ENCODE results near the gene APPL2. TPM values are rescaled to one million over a fixed set of nuclear protein-coding genes. Genes with fewer than 3 reads are reported as not detected.

The APPL2 gene
- total RNA-seq, 1 donor: 67.0 TPM

DNA sequence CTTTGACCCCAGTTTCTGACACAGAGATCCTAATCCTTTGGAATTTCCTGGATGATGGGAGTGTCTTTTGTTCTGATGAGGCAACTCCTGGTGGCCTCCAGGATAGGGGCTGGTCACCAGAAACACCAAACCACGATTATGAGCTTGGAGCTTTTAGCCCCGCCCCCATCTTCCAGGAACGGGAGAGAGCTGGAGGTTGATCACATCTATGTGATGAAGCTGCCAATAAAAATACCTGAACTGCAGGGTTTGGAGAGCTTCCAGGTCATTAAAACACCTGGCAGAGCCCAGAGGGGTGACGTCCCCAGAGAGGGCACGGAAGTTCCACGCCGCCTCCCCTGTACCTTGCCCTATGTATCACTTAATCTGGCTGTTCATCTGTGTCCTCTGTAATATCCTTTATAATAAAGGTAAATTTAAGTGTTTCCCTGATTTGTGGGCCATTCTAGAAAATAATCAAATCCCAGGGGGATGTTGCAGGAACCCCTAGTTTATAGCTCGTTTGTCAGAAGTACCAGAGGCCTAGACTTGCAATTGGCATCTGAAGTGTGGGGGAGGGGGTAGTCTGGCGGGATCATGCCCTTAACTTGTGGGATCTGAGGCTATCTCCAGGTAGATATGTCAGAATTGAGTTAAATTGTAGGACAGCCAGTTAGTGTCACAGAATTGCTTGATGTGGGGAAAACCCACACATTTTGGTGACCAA is 21.2 kb downstream of the APPL2 start:
- Histone ChIP-seq H3K9me3 (ENCODE audit: low read depth, low read length) (no peaks in the 10 kb centered on the region), H3K36me3 (ENCODE audit: insufficient read depth, low read length) (peaks cover 64% of the 10 kb centered on the region), H3K27ac (ENCODE audit: low read depth, low read length) (peak overlapping the region; percentile 100), H3K4me3 (ENCODE audit: insufficient read depth, low read length) (no peak overlapping the region), H3K4me2 (ENCODE audit: insufficient read depth, low read length) (peak overlapping the region; percentile 65), H4K20me1 (ENCODE audit: insufficient read depth, low read length) (peaks cover 6% of the 10 kb centered on the region), H3K27me3 (ENCODE audit: insufficient read depth, low read length) (no peaks in the 10 kb centered on the region), H3K79me2 (ENCODE audit: insufficient read depth, low read length) (peaks cover 30% of the 10 kb centered on the region), H3K4me1 (ENCODE audit: insufficient read depth, low read length) (peaks cover 34% of the 10 kb centered on the region), H2AFZ (ENCODE audit: low read length) (no peak overlapping the region)
- DNase-seq (ENCODE audit: insufficient read length, low spot score, missing footprints): no peak
- TF ChIP-seq, protein P1, sequence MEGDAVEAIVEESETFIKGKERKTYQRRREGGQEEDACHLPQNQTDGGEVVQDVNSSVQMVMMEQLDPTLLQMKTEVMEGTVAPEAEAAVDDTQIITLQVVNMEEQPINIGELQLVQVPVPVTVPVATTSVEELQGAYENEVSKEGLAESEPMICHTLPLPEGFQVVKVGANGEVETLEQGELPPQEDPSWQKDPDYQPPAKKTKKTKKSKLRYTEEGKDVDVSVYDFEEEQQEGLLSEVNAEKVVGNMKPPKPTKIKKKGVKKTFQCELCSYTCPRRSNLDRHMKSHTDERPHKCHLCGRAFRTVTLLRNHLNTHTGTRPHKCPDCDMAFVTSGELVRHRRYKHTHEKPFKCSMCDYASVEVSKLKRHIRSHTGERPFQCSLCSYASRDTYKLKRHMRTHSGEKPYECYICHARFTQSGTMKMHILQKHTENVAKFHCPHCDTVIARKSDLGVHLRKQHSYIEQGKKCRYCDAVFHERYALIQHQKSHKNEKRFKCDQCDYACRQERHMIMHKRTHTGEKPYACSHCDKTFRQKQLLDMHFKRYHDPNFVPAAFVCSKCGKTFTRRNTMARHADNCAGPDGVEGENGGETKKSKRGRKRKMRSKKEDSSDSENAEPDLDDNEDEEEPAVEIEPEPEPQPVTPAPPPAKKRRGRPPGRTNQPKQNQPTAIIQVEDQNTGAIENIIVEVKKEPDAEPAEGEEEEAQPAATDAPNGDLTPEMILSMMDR (IDR thresholded peaks at IDR 0.05; ENCODE audit: extremely low read depth, low read depth, low read length): no peak

DNA sequence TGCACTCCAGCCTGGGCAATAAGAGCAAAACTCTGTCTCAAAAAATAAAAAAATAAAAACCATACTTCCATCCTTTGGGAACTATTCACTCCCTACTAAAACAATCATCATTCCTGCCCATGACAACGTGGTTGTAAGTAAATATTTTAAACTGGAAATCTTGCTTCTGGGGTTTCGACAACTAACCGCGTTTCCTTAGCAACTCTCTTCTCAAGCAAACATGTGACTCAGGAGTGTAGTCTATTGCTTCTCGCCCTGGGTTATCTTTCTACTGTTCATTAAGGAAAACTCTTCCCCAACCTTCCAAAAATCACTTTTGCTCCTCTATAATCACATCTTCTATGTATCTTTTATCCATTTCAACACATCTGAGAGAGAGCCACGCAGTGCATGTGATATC is 21.8 kb downstream of the APPL2 start:
- peaks cover 34% of the 10 kb centered on the region for H3K4me1 ChIP-seq (ENCODE audit: insufficient read depth, low read length)
- peak overlapping the region; percentile 65 for H3K4me2 ChIP-seq (ENCODE audit: insufficient read depth, low read length)
- H3K4me3 ChIP-seq (ENCODE audit: insufficient read depth, low read length): no peak overlapping the region
- H3K9me3 ChIP-seq (ENCODE audit: low read depth, low read length): no peaks in the 10 kb centered on the region
- peak overlapping the region; percentile 100 for H3K27ac ChIP-seq (ENCODE audit: low read depth, low read length)
- peaks cover 62% of the 10 kb centered on the region for H3K36me3 ChIP-seq (ENCODE audit: insufficient read depth, low read length)
- H2AFZ ChIP-seq (ENCODE audit: low read length): no peak overlapping the region
- peaks cover 1% of the 10 kb centered on the region for H4K20me1 ChIP-seq (ENCODE audit: insufficient read depth, low read length)
- TF ChIP-seq, protein P1 (IDR thresholded peaks at IDR 0.05; ENCODE audit: extremely low read depth, low read depth, low read length): no peak
- DNase-seq (ENCODE audit: insufficient read length, low spot score, missing footprints): peak; percentile 84
- no peaks in the 10 kb centered on the region for H3K27me3 ChIP-seq (ENCODE audit: insufficient read depth, low read length)
- H3K79me2 ChIP-seq (ENCODE audit: insufficient read depth, low read length): peaks cover 24% of the 10 kb centered on the region

DNA sequence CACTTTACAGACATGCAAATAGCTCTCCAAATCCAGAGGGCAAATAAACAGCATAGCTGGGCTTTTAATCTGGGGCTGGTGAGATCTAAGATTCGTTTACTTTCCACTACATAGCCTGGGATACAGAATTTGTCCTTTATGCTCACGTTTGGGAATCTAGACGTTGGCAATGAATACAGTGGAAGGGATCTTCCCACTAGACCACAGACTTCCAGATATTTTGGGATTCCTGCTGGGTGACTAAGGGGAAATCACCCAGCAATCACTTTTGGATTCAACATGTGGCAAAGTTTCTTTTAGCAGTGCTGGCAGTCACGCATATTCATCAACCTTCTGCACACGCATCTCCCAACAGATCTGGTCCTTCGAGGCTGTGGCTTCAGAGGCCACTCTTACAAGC is 23.5 kb downstream of the APPL2 start:
- peaks cover 62% of the 10 kb centered on the region for H3K36me3 ChIP-seq (ENCODE audit: insufficient read depth, low read length)
- peak overlapping the region; percentile 2 for H3K4me2 ChIP-seq (ENCODE audit: insufficient read depth, low read length)
- no peak overlapping the region for H2AFZ ChIP-seq (ENCODE audit: low read length)
- no peaks in the 10 kb centered on the region for H3K9me3 ChIP-seq (ENCODE audit: low read depth, low read length)
- H3K4me3 ChIP-seq (ENCODE audit: insufficient read depth, low read length): no peak overlapping the region
- H3K79me2 ChIP-seq (ENCODE audit: insufficient read depth, low read length): peaks cover 10% of the 10 kb centered on the region
- H3K4me1 ChIP-seq (ENCODE audit: insufficient read depth, low read length): peaks cover 34% of the 10 kb centered on the region
- H3K27ac ChIP-seq (ENCODE audit: low read depth, low read length): peak overlapping the region; percentile 100
- TF ChIP-seq, protein P1 (IDR thresholded peaks at IDR 0.05; ENCODE audit: extremely low read depth, low read depth, low read length): no peak
- peak; percentile 84 for DNase-seq (ENCODE audit: insufficient read length, low spot score, missing footprints)
- no peaks in the 10 kb centered on the region for H3K27me3 ChIP-seq (ENCODE audit: insufficient read depth, low read length)
- H4K20me1 ChIP-seq (ENCODE audit: insufficient read depth, low read length): no peaks in the 10 kb centered on the region

DNA sequence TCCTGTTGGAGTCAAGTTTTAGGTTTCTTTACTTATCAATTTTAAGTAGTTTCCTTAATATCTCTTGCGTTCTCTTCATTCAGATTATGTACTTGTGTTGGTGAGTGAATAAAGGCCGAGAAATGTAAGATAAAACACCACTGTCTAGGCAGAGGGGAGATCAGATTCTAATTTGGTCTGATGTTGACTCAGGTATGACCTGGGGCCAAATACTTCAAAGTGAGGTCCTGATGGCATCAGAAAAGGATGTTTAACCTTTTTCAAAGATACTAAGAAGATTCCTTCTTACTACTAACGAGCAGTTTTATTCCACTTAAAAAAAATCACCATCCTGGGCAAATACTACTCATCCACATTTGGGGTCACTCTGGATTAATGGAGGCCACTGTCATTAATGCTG is 26.9 kb downstream of the APPL2 start:
- Histone ChIP-seq H3K4me2 (ENCODE audit: insufficient read depth, low read length) (no peak overlapping the region), H3K4me3 (ENCODE audit: insufficient read depth, low read length) (no peak overlapping the region), H3K9me3 (ENCODE audit: low read depth, low read length) (no peaks in the 10 kb centered on the region), H3K36me3 (ENCODE audit: insufficient read depth, low read length) (peaks cover 72% of the 10 kb centered on the region), H3K4me1 (ENCODE audit: insufficient read depth, low read length) (peaks cover 35% of the 10 kb centered on the region), H2AFZ (ENCODE audit: low read length) (no peak overlapping the region), H4K20me1 (ENCODE audit: insufficient read depth, low read length) (no peaks in the 10 kb centered on the region), H3K27ac (ENCODE audit: low read depth, low read length) (peak overlapping the region; percentile 45), H3K27me3 (ENCODE audit: insufficient read depth, low read length) (no peaks in the 10 kb centered on the region), H3K79me2 (ENCODE audit: insufficient read depth, low read length) (peaks cover 6% of the 10 kb centered on the region)
- TF ChIP-seq, protein P1 (IDR thresholded peaks at IDR 0.05; ENCODE audit: extremely low read depth, low read depth, low read length): no peak
- DNase-seq (ENCODE audit: insufficient read length, low spot score, missing footprints): no peak

Measured in osteoblast (primary cell).